ENCODE data around the gene USP46.

Gene USP46

GRCh38 chr4:52689096-52689495, 30.0 kb upstream of the USP46 start:
- DNase-seq (ENCODE audit: low read depth, low spot score), result no peak
- TF ChIP-seq CTCF (IDR thresholded peaks at IDR 0.05; ENCODE audit: low read depth, low read length), result no peak
- H3K4me3 ChIP-seq (ENCODE audit: low read depth, low read length), result no peak overlapping the region
- in situ Hi-C loops (cut with HindIII; ENCODE audit: low sequenced_read_pairs), result no loop called here

- DNase-seq (ENCODE audit: low read depth, low spot score), result no peak
- H3K4me3 ChIP-seq (ENCODE audit: low read depth, low read length), result no peak overlapping the region
- in situ Hi-C loops (cut with HindIII; ENCODE audit: low sequenced_read_pairs), result no loop called here
Observed at GRCh38 chr4:52687696-52688095, 28.6 kb upstream of the USP46 start.

GRCh38 chr4:52685316-52685715, 26.2 kb upstream of the USP46 start:
- no peak for DNase-seq (ENCODE audit: low read depth, low spot score)
- no peak for TF ChIP-seq CTCF (IDR thresholded peaks at IDR 0.05; ENCODE audit: low read depth, low read length)
- no peak overlapping the region for H3K4me3 ChIP-seq (ENCODE audit: low read depth, low read length)
- in situ Hi-C loops (cut with HindIII; ENCODE audit: low sequenced_read_pairs), result no loop called here

More at GRCh38 chr4:52687696-52688095, 28.6 kb upstream of the USP46 start:
- no peak for TF ChIP-seq CTCF (IDR thresholded peaks at IDR 0.05; ENCODE audit: low read depth, low read length)

GRCh38 chr4:52684896-52685295, 25.8 kb upstream of the USP46 start:
- in situ Hi-C loops (cut with HindIII; ENCODE audit: low sequenced_read_pairs), result no loop called here
- no peak for DNase-seq (ENCODE audit: low read depth, low spot score)
- H3K4me3 ChIP-seq (ENCODE audit: low read depth, low read length), result no peak overlapping the region
- no peak for TF ChIP-seq CTCF (IDR thresholded peaks at IDR 0.05; ENCODE audit: low read depth, low read length)

- in situ Hi-C loops (cut with HindIII; ENCODE audit: low sequenced_read_pairs), result no loop called here
- no peak for TF ChIP-seq CTCF (IDR thresholded peaks at IDR 0.05; ENCODE audit: low read depth, low read length)
- H3K4me3 ChIP-seq (ENCODE audit: low read depth, low read length), result no peak overlapping the region
- no peak for DNase-seq (ENCODE audit: low read depth, low spot score)
Observed at GRCh38 chr4:52680381-52680780, 21.3 kb upstream of the USP46 start.

- DNase-seq (ENCODE audit: low read depth, low spot score), result no peak
- in situ Hi-C loops (cut with HindIII; ENCODE audit: low sequenced_read_pairs), result no loop called here
- TF ChIP-seq CTCF (IDR thresholded peaks at IDR 0.05; ENCODE audit: low read depth, low read length), result no peak
- H3K4me3 ChIP-seq (ENCODE audit: low read depth, low read length), result no peak overlapping the region
Observed at GRCh38 chr4:52676536-52676935, 17.4 kb upstream of the USP46 start.

GRCh38 chr4:52675111-52675510, 16.0 kb upstream of the USP46 start:
- in situ Hi-C loops (cut with HindIII; ENCODE audit: low sequenced_read_pairs), result no loop called here
- TF ChIP-seq CTCF (IDR thresholded peaks at IDR 0.05; ENCODE audit: low read depth, low read length), result no peak
- H3K4me3 ChIP-seq (ENCODE audit: low read depth, low read length), result no peak overlapping the region
- no peak for DNase-seq (ENCODE audit: low read depth, low spot score)
